Measurements from ENCODE around the gene INPPL1.

DNA sequence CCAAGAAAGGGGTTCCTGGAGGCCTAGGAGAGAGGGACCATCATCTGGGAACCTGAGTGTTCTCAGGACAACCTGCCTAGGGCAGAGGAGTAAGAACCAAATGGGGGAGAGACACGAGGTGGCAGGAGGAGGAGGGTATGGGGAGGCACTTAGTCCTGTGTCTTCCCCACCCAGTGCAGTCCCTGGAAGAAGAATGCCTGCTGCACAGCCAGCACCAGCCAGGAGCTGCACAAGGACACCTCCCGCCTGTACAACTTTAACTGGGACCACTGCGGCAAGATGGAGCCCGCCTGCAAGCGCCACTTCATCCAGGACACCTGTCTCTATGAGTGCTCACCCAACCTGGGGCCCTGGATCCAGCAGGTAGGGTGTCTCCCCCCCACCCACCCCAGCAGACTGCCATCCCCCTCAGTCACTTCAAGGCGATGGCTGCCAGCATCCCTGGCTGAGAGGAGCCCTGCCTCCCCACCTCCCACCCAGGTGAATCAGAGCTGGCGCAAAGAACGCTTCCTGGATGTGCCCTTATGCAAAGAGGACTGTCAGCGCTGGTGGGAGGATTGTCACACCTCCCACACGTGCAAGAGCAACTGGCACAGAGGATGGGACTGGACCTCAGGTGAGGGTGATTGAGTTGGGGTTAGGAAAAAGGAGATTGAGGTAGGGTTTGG, 3.7 kb upstream of the INPPL1 start:
- TF ChIP-seq JDP2 (CRISPR knock-in tag; IDR thresholded peaks at IDR 0.05; ENCODE audit: borderline replicate concordance): no peak
- TF ChIP-seq U2AF2 (IDR thresholded peaks at IDR 0.05; ENCODE audit: low read depth, low read length): no peak
- TF ChIP-seq FOXK1 (CRISPR knock-in tag; IDR thresholded peaks at IDR 0.05; ENCODE audit: borderline replicate concordance, low read depth): no peak
